Endodermal cell (in vitro differentiated cells): ENCODE data around the gene MAGEA8. TPM values are rescaled to one million over a fixed set of nuclear protein-coding genes. Genes with fewer than 3 reads are reported as not detected.

Experiments used
- DNase-seq: peaks from one replicate; pipeline ENCODE4 v3.0.0-alpha.2; 2017
- H3K27ac ChIP-seq: 2 replicates; pipeline ENCODE4 v1.5.1; 2013; ENCODE audit warnings: mild to moderate bottlenecking, low read depth, low read length, moderate library complexity
- H3K27me3 ChIP-seq: 2 replicates; pipeline ENCODE4 v1.6.1; 2013; ENCODE audit warnings: mild to moderate bottlenecking, low read length, moderate library complexity; ENCODE audit not compliant: insufficient read depth, control insufficient read depth, poor library complexity, severe bottlenecking
- H3K36me3 ChIP-seq: 2 replicates; pipeline ENCODE4 v1.7.0; 2013; ENCODE audit warnings: mild to moderate bottlenecking, low read length, moderate library complexity; ENCODE audit not compliant: control insufficient read depth, insufficient read depth
- H3K4me1 ChIP-seq: one replicate; pipeline ENCODE4 v1.7.0; 2013; ENCODE audit warnings: low read length; ENCODE audit not compliant: control insufficient read depth, insufficient read depth
- H3K4me3 ChIP-seq: 2 replicates; pipeline ENCODE4 v1.5.1; 2013; ENCODE audit warnings: mild to moderate bottlenecking, low read length, moderate library complexity
- H3K9ac ChIP-seq: 2 replicates; pipeline ENCODE4 v1.6.1; 2013; ENCODE audit warnings: mild to moderate bottlenecking, low read length, moderate library complexity; ENCODE audit not compliant: poor library complexity, severe bottlenecking; ENCODE audit errors: extremely low read depth
- H3K9me3 ChIP-seq: 2 replicates; pipeline ENCODE4 v1.6.1; 2013; ENCODE audit warnings: mild to moderate bottlenecking, low read length, moderate library complexity; ENCODE audit not compliant: control insufficient read depth
- H3K27ac Mint-ChIP-seq: 2 replicates; pipeline ENCODE4 v1.8.0; 2020; ENCODE audit warnings: mixed read lengths
- H3K27me3 Mint-ChIP-seq: 2 replicates; pipeline ENCODE4 v1.8.0; 2021; ENCODE audit warnings: mild to moderate bottlenecking, mixed read lengths; ENCODE audit not compliant: insufficient read depth
- H3K36me3 Mint-ChIP-seq: 2 replicates; pipeline ENCODE4 v1.8.0; 2020; ENCODE audit warnings: low read depth, mixed read lengths
- H3K4me1 Mint-ChIP-seq: 2 replicates; pipeline ENCODE4 v1.8.0; 2020; ENCODE audit warnings: mixed read lengths
- H3K4me3 Mint-ChIP-seq: 2 replicates; pipeline ENCODE4 v1.8.0; 2020; ENCODE audit warnings: mild to moderate bottlenecking, moderate library complexity, mixed read lengths
- H3K9me3 Mint-ChIP-seq: 2 replicates; pipeline ENCODE4 v1.8.0; 2020; ENCODE audit warnings: mild to moderate bottlenecking, mixed read lengths
- WGBS, 2 experiments: methylation state at CpG; one replicate each; pipeline versions ENCODE4 v1.1.5 to v1.1.7; 2013; ENCODE audit warnings: missing lambda C conversion rate in 2 of 2, mixed read lengths in 1 of 2; ENCODE audit not compliant: insufficient coverage in 1 of 2, insufficient read length in 1 of 2; 5-methylcytosine and 5-hydroxymethylcytosine counted together
- total RNA-seq, 2 donors: library from RNA; stranded (reverse); fragmentation: NEBNext Ultra II Directional in 1 of 2; extraction: Animal tissue kit (Norgen Biotek cat#: 25700) in 1 of 2; gene quantifications; 2 replicates in 1 of 2; 3 replicates in 1 of 2; pipeline ENCODE4 v1.2.1, GENCODE V29; 2021
- TF ChIP-seq, protein P1 (sequence below): fragments of 200-600 bp; sonication (generic); conservative IDR thresholded peaks from 2 replicates; pipeline ENCODE4 v1.5.0; 2021; ENCODE audit warnings: antibody characterized with exemption, mild to moderate bottlenecking

The MAGEA8 gene
- total RNA-seq, 2 donors from 2014 or later, result not detected

DNA sequence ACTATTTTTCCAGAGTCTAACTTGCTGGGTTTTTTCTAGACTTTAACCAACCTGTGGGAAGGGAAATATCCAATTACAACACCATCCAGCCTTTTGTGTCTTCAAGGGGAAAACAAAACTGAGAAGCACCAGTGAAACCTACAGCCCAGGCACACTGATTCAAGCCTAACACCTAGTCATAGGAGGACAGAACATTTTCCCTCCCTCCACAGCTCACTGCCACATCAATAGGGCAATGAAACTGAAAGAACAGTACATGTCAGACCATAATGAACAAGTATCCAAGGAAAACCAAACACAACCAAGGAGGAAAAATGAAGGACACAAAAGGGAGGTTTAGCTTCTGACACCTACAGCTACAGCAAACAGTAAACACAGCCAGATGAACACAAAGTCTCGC, 17.6 kb downstream of the MAGEA8 start:
- no peaks in the 10 kb centered on the region for H3K4me1 ChIP-seq
- no peak for DNase-seq
- H3K27ac ChIP-seq, result no peak overlapping the region
- Mint-ChIP-seq H3K4me1 (no peaks in the 10 kb centered on the region), H3K27me3 (no peaks in the 10 kb centered on the region), H3K36me3 (peaks cover 2% of the 10 kb centered on the region), H3K4me3 (no peak overlapping the region), H3K27ac (no peak overlapping the region), H3K9me3 (peaks cover 39% of the 10 kb centered on the region)
- H3K9me3 ChIP-seq, result no peaks in the 10 kb centered on the region
- H3K36me3 ChIP-seq, result no peaks in the 10 kb centered on the region
- no peak overlapping the region for H3K4me3 ChIP-seq
- H3K27me3 ChIP-seq, result no peaks in the 10 kb centered on the region
- TF ChIP-seq, protein P1, sequence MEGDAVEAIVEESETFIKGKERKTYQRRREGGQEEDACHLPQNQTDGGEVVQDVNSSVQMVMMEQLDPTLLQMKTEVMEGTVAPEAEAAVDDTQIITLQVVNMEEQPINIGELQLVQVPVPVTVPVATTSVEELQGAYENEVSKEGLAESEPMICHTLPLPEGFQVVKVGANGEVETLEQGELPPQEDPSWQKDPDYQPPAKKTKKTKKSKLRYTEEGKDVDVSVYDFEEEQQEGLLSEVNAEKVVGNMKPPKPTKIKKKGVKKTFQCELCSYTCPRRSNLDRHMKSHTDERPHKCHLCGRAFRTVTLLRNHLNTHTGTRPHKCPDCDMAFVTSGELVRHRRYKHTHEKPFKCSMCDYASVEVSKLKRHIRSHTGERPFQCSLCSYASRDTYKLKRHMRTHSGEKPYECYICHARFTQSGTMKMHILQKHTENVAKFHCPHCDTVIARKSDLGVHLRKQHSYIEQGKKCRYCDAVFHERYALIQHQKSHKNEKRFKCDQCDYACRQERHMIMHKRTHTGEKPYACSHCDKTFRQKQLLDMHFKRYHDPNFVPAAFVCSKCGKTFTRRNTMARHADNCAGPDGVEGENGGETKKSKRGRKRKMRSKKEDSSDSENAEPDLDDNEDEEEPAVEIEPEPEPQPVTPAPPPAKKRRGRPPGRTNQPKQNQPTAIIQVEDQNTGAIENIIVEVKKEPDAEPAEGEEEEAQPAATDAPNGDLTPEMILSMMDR, result no peak
- no peak overlapping the region for H3K9ac ChIP-seq
- no CpG with 5 or more reads among the region's 1 CpG for WGBS, 2 experiments

GRCh38 chrX:149903889-149904748, 23.1 kb downstream of the MAGEA8 start:
- Mint-ChIP-seq H3K36me3 (no peaks in the 10 kb centered on the region), H3K27me3 (no peaks in the 10 kb centered on the region), H3K4me1 (peaks cover 6% of the 10 kb centered on the region), H3K4me3 (peak overlapping the region; percentile 18), H3K27ac (peak overlapping the region; percentile 71), H3K9me3 (peaks cover 24% of the 10 kb centered on the region)
- peak overlapping the region; percentile 69 for H3K4me3 ChIP-seq
- no peak overlapping the region for H3K27ac ChIP-seq
- no peak overlapping the region for H3K9ac ChIP-seq
- no peaks in the 10 kb centered on the region for H3K4me1 ChIP-seq
- no peaks in the 10 kb centered on the region for H3K9me3 ChIP-seq
- no peaks in the 10 kb centered on the region for H3K27me3 ChIP-seq
- no peaks in the 10 kb centered on the region for H3K36me3 ChIP-seq
- 25 to 31% methylated on average over 1 to 5 of the region's 6 CpGs for WGBS, 2 experiments
- TF ChIP-seq, protein P1, result peak; percentile 62
- no peak for DNase-seq

DNA sequence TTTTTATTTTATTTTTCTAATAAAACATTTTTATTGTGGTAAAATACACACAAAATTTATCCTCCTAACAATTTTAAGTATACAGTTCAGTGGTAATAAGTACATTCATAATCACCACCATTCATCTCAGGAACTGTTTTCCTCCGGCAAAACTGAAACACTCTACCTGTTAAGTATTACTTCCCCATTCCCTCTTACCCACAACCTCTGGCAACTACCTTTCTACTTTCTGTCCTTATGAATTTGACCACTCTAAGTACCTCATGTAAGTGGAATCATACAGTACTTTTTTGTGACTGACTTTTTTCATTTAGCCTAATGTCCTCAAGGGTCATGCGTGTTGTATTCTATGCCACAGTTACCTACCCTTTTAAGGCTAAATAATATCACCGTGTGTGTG, 27.3 kb downstream of the MAGEA8 start:
- DNase-seq, result no peak
- Mint-ChIP-seq H3K4me1 (peaks cover 6% of the 10 kb centered on the region), H3K27ac (no peak overlapping the region), H3K27me3 (no peaks in the 10 kb centered on the region), H3K36me3 (no peaks in the 10 kb centered on the region), H3K9me3 (peaks cover 22% of the 10 kb centered on the region), H3K4me3 (no peak overlapping the region)
- Histone ChIP-seq H3K9ac (no peak overlapping the region), H3K27ac (no peak overlapping the region), H3K4me1 (no peaks in the 10 kb centered on the region), H3K9me3 (no peaks in the 10 kb centered on the region), H3K36me3 (no peaks in the 10 kb centered on the region), H3K27me3 (no peaks in the 10 kb centered on the region), H3K4me3 (no peak overlapping the region)
- TF ChIP-seq, protein P1, result no peak
- 100% methylated on average over 1 of the region's 3 CpGs for WGBS, 2 experiments
